T-cell (primary cell): Measurements from ENCODE around the gene BPHL. TPM values are rescaled to one million over a fixed set of nuclear protein-coding genes. Genes with fewer than 3 reads are reported as not detected.
"Not testable (repeated sequence)": the region's sequence is repeated elsewhere in the genome, so short reads cannot be mapped to it uniquely, and the experiment has no call there.

ENCODE experiments used
- ATAC-seq, 4 experiments: fragments of 200-7000 bp in 3 of 4; fragments of 150-1000 bp in 1 of 4; cut with Tn5 transposase; replicated peaks in 1 of 4; 1 replicate in 3 of 4; 2 replicates in 1 of 4; pipeline ENCODE4 v1.10.0; 2021; ENCODE audit warnings: moderate library complexity in 3 of 4, mild to moderate bottlenecking in 2 of 4, moderate number of reproducible peaks in 1 of 4
- CTCF ChIA-PET, 2 donors: fragments of 300-600 bp; sonication (Branson Sonifier 250); formaldehyde crosslinking; loops; one replicate each; lab custom pipeline; 2022; ENCODE audit warnings: antibody characterized with exemption in 2 of 2; lab: Charles Lee
- POLR2A ChIA-PET, 2 donors: fragments of 300-600 bp; sonication (Branson Sonifier 250); formaldehyde crosslinking; loops; one replicate each; lab custom pipeline; 2022; ENCODE audit warnings: antibody characterized with exemption in 2 of 2; lab: Charles Lee
- DNase-seq, 35 experiments: peaks; one replicate each; pipeline versions ENCODE4 v3.0.0 to v3.0.0-alpha.2; 2013 to 2023
- H3K27ac ChIP-seq: one replicate; pipeline ENCODE4 v1.5.1; 2013; ENCODE audit warnings: low read length
- H3K27me3 ChIP-seq, 2 experiments: replicated peaks in 1 of 2; 1 replicate in 1 of 2; 2 replicates in 1 of 2; pipeline versions ENCODE4 v1.6.1 to v1.7.0; 2013; ENCODE audit warnings: low read length in 1 of 2, mixed read lengths in 1 of 2; ENCODE audit not compliant: control insufficient read depth in 2 of 2, insufficient read depth in 2 of 2; ENCODE audit errors: extremely low read depth in 1 of 2
- H3K36me3 ChIP-seq, 2 donors: 1 replicate in 1 of 2; 2 replicates in 1 of 2; pipeline versions ENCODE4 v1.6.1 to v1.7.0; 2013; ENCODE audit warnings: low read length in 1 of 2; ENCODE audit not compliant: control insufficient read depth in 2 of 2, insufficient read depth in 1 of 2; ENCODE audit errors: extremely low read depth in 1 of 2
- H3K4me1 ChIP-seq, 2 experiments: 1 replicate in 1 of 2; 2 replicates in 1 of 2; pipeline versions ENCODE4 v1.6.1 to v1.7.0; 2013; ENCODE audit warnings: low read length in 2 of 2, mixed read lengths in 1 of 2; ENCODE audit not compliant: insufficient read depth in 2 of 2, control insufficient read depth in 1 of 2; ENCODE audit errors: extremely low read depth in 1 of 2
- H3K4me3 ChIP-seq, 2 donors: 1 replicate in 1 of 2; 2 replicates in 1 of 2; pipeline versions ENCODE4 v1.5.1 to v1.7.0; 2013; ENCODE audit warnings: mild to moderate bottlenecking in 2 of 2, low read length in 1 of 2, moderate library complexity in 1 of 2; ENCODE audit not compliant: control insufficient read depth in 1 of 2; ENCODE audit errors: extremely low read depth in 1 of 2
- H3K9me3 ChIP-seq: 2 replicates; pipeline ENCODE4 v1.7.0; 2013
- H3K27ac Mint-ChIP-seq, 2 donors: one replicate each; pipeline ENCODE4 v1.8.0; 2020 to 2021; ENCODE audit warnings: mild to moderate bottlenecking in 2 of 2, mixed read lengths in 2 of 2
- H3K27me3 Mint-ChIP-seq, 2 donors: one replicate each; pipeline ENCODE4 v1.8.0; 2021 to 2022; ENCODE audit warnings: mixed read lengths in 2 of 2
- H3K36me3 Mint-ChIP-seq: one replicate; pipeline ENCODE4 v1.8.0; 2021; ENCODE audit warnings: mixed read lengths
- H3K4me1 Mint-ChIP-seq, 3 donors: one replicate each; pipeline ENCODE4 v1.8.0; 2020 to 2022; ENCODE audit warnings: mixed read lengths in 3 of 3, mild to moderate bottlenecking in 1 of 3
- H3K4me3 Mint-ChIP-seq, 3 donors: one replicate each; pipeline ENCODE4 v1.8.0; 2020 to 2022; ENCODE audit warnings: mild to moderate bottlenecking in 3 of 3, mixed read lengths in 3 of 3, moderate library complexity in 3 of 3
- H3K9me3 Mint-ChIP-seq, 3 donors: one replicate each; pipeline ENCODE4 v1.8.0; 2020 to 2022; ENCODE audit warnings: mixed read lengths in 3 of 3
- WGBS: methylation state at CpG from one replicate; pipeline ENCODE4 v1.1.5; 2013; ENCODE audit warnings: missing lambda C conversion rate; ENCODE audit not compliant: insufficient coverage; 5-methylcytosine and 5-hydroxymethylcytosine counted together
- total RNA-seq, 35 experiments: library from RNA in 6 of 35; stranded (reverse) in 6 of 35; fragments of 120-200 nt in 1 of 35; gene quantifications; one replicate each; pipeline versions ENCODE4 v1.2.1 to v1.2.4 and lab custom pipeline; 2013 to 2026

The BPHL gene
- total RNA-seq, 5 donors from 2014 or later (not counting 1 experiment from before 2014, with no cell fraction given) = 7.1 to 12.4 (median 11.0) TPM

- H3K4me3 ChIP-seq, H3K27me3 Mint-ChIP-seq, POLR2A ChIA-PET, H3K36me3 ChIP-seq, CTCF ChIA-PET, H3K27me3 ChIP-seq, H3K27ac ChIP-seq, H3K9me3 Mint-ChIP-seq, H3K9me3 ChIP-seq, ATAC-seq, DNase-seq: not testable (repeated sequence)
- peak overlapping the region in 2 of 3 donors; percentile 35 to 51 for H3K4me3 Mint-ChIP-seq
- H3K27ac Mint-ChIP-seq = peak overlapping the region in 1 of 2 donors; percentile 58
- peaks cover 22% of the 10 kb centered on the region for H3K36me3 Mint-ChIP-seq
- H3K4me1 Mint-ChIP-seq = peaks cover 21 to 26% (median 26%) of the 10 kb centered on the region in 3 donors
- WGBS = 100% methylated on average over 5 of the region's 6 CpGs
- H3K4me1 ChIP-seq = peaks cover 8 to 34% of the 10 kb centered on the region in 2 experiments
These were observed 36.9 kb downstream of the BPHL start for GRCh38 chr6:3155416-3155815.

DNA sequence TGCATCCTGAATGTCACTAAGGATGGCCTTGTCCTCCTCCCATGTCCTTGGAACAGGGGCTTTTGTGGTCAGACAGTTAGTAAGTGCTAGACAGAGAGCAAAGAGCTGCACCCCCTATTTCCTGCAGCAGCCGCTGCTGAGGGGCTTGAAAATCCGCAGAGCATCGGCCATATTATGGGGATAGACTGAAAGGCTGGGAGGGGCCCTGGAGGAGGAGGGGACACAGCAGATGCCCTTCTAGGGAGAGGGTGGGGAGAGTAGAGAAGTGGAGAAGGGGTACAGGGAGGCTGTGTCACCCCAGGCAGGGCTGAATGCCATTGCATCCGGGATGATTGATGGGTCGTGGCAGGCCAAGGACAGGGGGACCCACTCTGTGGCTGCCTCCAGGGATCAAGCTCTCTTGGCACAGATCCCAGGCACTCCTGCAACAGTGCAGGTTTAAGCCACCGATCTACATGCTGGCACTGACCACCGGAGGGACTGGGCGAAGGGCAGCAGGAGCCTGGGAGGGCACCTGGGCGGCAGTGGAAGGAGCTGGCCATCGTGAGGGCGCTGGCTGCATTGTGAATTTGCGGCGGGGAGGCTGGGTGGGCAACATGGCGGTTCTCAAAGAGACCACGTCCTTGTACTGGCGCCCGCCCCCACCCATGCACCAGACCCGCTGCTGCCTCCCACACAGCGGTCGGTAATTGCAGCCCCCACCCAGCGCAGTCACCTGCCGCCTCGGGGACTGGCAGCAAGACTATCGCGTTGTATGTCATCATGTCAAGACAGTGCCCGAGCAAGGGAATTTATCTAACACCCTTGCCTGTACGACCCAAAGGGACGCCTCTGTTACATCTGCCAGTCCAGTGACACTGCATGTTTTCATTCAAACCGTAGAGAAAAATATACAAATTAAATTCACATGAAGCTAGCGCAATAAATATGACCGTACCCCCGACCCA is 37.9 kb downstream of the BPHL start:
- H3K27me3 Mint-ChIP-seq, H3K9me3 Mint-ChIP-seq, H3K27me3 ChIP-seq, H3K36me3 ChIP-seq, H3K27ac ChIP-seq, H3K9me3 ChIP-seq: not testable (repeated sequence)
- ChIA-PET POLR2A (interaction anchor here in 1 of 2 donors (0.6 kb wide), 1 partner anchor 9 kb away, joined by 4 read pairs; no protein-coding TSS in a partner anchor), CTCF (interaction anchor here (0.5 to 1.1 kb wide), 12 partner anchors 8 to 982 kb away, joined by 3 to 5 read pairs (median 3); partner anchors contain the start of gene BPHL (in 1 of the 2))
- Mint-ChIP-seq H3K36me3 (peaks cover 17% of the 10 kb centered on the region), H3K4me1 (peaks cover 29 to 32% (median 31%) of the 10 kb centered on the region in 3 donors), H3K4me3 (peak overlapping the region; percentile 84 to 87 (median 85)), H3K27ac (peak overlapping the region; percentile 75 to 84)
- ATAC-seq (peak; percentile 1 to 8 (median 2)), DNase-seq (peak in 19 of 35 experiments; percentile 1 to 32 (median 15))
- H3K4me1 ChIP-seq = peaks cover 8 to 42% of the 10 kb centered on the region in 2 experiments
- 8% methylated on average over 25 of the region's 32 CpGs for WGBS
- H3K4me3 ChIP-seq = peak overlapping the region; percentile 48 to 83

GRCh38 chr6:3157131-3157933 is 38.8 kb downstream of the BPHL start, which contains the start of gene TUBB2A:
TSS of gene TUBB2A (minus strand) at chr6:3157544. CDS start at chr6:3157463, 81 bp downstream.
- DNase-seq (peak; percentile 66 to 93 (median 82)), ATAC-seq (peak; percentile 74 to 83 (median 76))
- peak within 1 kb of the TSS; percentile 59 to 83 for H3K4me3 ChIP-seq
- H3K9me3 Mint-ChIP-seq = no peaks in the 10 kb centered on the region
- under 1% methylated on average over 95 of the region's 95 CpGs for WGBS
- peak within 1 kb of the TSS; percentile 84 to 87 (median 85) for H3K4me3 Mint-ChIP-seq
- H3K27ac ChIP-seq = peak within 1 kb of the TSS; percentile 71
- CTCF ChIA-PET = interaction anchor here (0.5 to 1.1 kb wide), 13 partner anchors 9 to 981 kb away, joined by 3 to 7 read pairs (median 3); partner anchors contain the start of gene BPHL (in 1 of the 2)
- H3K4me1 ChIP-seq = peaks cover 8 to 43% of the 10 kb centered on the region in 2 experiments
- peaks cover 0 to 7% of the 10 kb centered on the region in 2 donors for H3K36me3 ChIP-seq
- H3K27ac Mint-ChIP-seq = peak within 1 kb of the TSS; percentile 84 to 87
- H3K36me3 Mint-ChIP-seq = peaks cover 17% of the 10 kb centered on the region
- no peaks in the 10 kb centered on the region for H3K9me3 ChIP-seq
- peaks cover 4 to 5% of the 10 kb centered on the region in 2 donors for H3K27me3 Mint-ChIP-seq
- POLR2A ChIA-PET = interaction anchor here in 1 of 2 donors (0.6 kb wide), 1 partner anchor 10 kb away, joined by 4 read pairs; no protein-coding TSS in a partner anchor
- H3K4me1 Mint-ChIP-seq = peaks cover 34 to 37% (median 36%) of the 10 kb centered on the region in 3 donors
- peaks cover 0 to 7% of the 10 kb centered on the region in 2 experiments for H3K27me3 ChIP-seq

DNA sequence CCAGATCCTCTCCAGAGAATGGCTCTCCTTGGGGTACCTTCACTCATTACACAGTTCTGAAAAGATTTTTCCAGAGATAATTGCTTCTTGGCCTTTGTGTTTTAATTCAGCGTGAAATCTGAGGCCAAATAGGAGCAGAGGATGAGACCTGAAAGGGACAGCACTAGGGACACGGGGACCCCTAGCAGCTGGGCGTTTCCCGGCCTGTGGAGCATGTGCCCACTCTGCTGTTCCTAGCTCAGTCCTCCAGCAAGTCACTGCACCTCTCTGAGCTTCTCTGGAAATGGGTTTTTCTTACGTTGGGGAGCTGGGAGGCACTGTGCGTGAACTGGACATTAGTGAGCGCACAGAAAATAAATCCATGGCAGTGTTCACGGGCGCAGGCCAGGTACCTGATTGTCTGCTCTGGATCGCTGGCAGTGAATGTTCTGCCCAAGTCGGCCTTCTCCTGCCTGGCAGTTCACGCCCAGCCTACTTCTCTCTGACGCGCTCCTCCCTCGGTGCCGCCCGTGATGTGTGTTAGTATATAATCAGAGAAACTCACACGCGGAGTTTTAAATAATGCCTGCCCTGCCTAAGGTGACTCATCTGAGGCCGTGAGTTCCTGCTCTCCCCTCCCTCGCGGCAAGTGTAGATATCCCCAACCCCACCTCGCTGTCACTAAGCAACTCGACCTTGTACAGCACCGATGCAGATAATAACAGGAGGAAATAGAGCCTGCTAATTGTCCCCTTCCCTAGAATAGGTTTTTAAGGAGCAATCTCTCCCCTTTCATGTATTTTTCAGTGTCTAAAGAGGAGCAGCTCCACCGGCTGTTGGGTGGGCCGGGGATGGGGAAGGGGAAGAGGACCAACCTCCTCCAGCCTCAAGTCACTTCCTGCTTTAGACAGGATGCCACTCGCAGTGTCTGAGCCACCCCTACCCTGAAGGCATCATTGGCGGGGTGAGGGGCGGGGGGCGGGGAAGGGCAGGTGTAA is 41.6 kb downstream of the BPHL start:
- H3K9me3 ChIP-seq = no peaks in the 10 kb centered on the region
- ATAC-seq (peak; percentile 57 to 64 (median 60)), DNase-seq (peak; percentile 37 to 84 (median 65))
- Mint-ChIP-seq H3K9me3 (no peaks in the 10 kb centered on the region), H3K36me3 (peaks cover 5% of the 10 kb centered on the region), H3K4me3 (peak overlapping the region; percentile 56 to 62 (median 59)), H3K27ac (peak overlapping the region; percentile 87 to 91), H3K27me3 (peaks cover 4 to 5% of the 10 kb centered on the region in 2 donors), H3K4me1 (peaks cover 44 to 45% (median 45%) of the 10 kb centered on the region in 3 donors)
- H3K27me3 ChIP-seq = peaks cover 0 to 12% of the 10 kb centered on the region in 2 experiments
- peak overlapping the region in 1 of 2 donors; percentile 26 for H3K4me3 ChIP-seq
- ChIA-PET POLR2A (interaction anchor here in 1 of 2 donors (0.6 kb wide), 1 partner anchor 255 kb away, joined by 5 read pairs; no protein-coding TSS in a partner anchor), CTCF (interaction anchor here in 1 of 2 donors (0.6 to 1.0 kb wide), 2 partner anchors 101 to 526 kb away, joined by 3 read pairs; no protein-coding TSS in a partner anchor)
- peak overlapping the region; percentile 74 for H3K27ac ChIP-seq
- WGBS = 74% methylated on average over 11 of the region's 31 CpGs
- H3K36me3 ChIP-seq = peaks cover 0 to 5% of the 10 kb centered on the region in 2 donors
- peaks cover 8 to 58% of the 10 kb centered on the region in 2 experiments for H3K4me1 ChIP-seq

GRCh38 chr6:3162067-3162497 is 43.6 kb downstream of the BPHL start:
- ChIA-PET POLR2A (interaction anchor here in 1 of 2 donors (1.1 kb wide), 1 partner anchor 97 kb away, joined by 3 read pairs; no protein-coding TSS in a partner anchor), CTCF (interaction anchor here in 1 of 2 donors (0.5 to 1.5 kb wide), 5 partner anchors 11 to 856 kb away, joined by 3 to 4 read pairs (median 4); no protein-coding TSS in a partner anchor)
- Histone ChIP-seq H3K36me3 (no peaks in the 10 kb centered on the region), H3K4me3 (peak overlapping the region in 1 of 2 donors; percentile 85), H3K27ac (peak overlapping the region; percentile 66), H3K9me3 (no peaks in the 10 kb centered on the region), H3K27me3 (peaks cover 0 to 8% of the 10 kb centered on the region in 2 experiments), H3K4me1 (peaks cover 5 to 48% of the 10 kb centered on the region in 2 experiments)
- Mint-ChIP-seq H3K27me3 (peaks cover 1 to 2% of the 10 kb centered on the region in 2 donors), H3K27ac (peak overlapping the region; percentile 9 to 65), H3K36me3 (no peaks in the 10 kb centered on the region), H3K4me1 (peaks cover 33 to 35% (median 34%) of the 10 kb centered on the region in 3 donors), H3K9me3 (no peaks in the 10 kb centered on the region), H3K4me3 (peak overlapping the region; percentile 55 to 75 (median 72))
- no peak for ATAC-seq
- DNase-seq = no peak
- no CpG with 5 or more reads among the region's 7 CpGs for WGBS
